Measurements from ENCODE around the gene ESPL1. TPM values are rescaled to one million over a fixed set of nuclear protein-coding genes. Genes with fewer than 3 reads are reported as not detected.

ESPL1 gene
- total and polyA plus RNA-seq, 2 donors (not counting 3 experiments of a cell fraction or from before 2014, with no cell fraction given), result 16.2 to 42.7 TPM

- Histone ChIP-seq H3K79me2 (ENCODE audit: control insufficient read depth, insufficient read depth, low read length) (no peaks in the 10 kb centered on the region), H3K4me2 (ENCODE audit: insufficient read depth, low read length) (no peak overlapping the region), H3K27me3 (ENCODE audit: control insufficient read depth in 2 of 2, insufficient read depth in 2 of 2, low read length in 2 of 2) (peaks cover 16 to 22% of the 10 kb centered on the region in 2 experiments), H3K9me3 (replicated peaks; ENCODE audit: control insufficient read depth, insufficient read depth, low read length) (no peaks in the 10 kb centered on the region), H3K27ac (ENCODE audit: insufficient read depth, low read depth, low read length) (no peak overlapping the region), H2AFZ (ENCODE audit: low read depth, low read length) (no peak overlapping the region), H3K9me1 (replicated peaks; ENCODE audit: control insufficient read depth, extremely low read depth, insufficient read depth, low read length) (no peaks in the 10 kb centered on the region), H3K36me3 (ENCODE audit: control insufficient read depth in 2 of 2, extremely low read depth in 1 of 2, insufficient read depth in 2 of 2, low read length in 2 of 2) (no peaks in the 10 kb centered on the region), H4K20me1 (replicated peaks; ENCODE audit: control insufficient read depth, extremely low read depth, insufficient read depth, low read length) (no peaks in the 10 kb centered on the region), H3K4me1 (ENCODE audit: control insufficient read depth, extremely low read depth, insufficient read depth, low read length) (no peaks in the 10 kb centered on the region), H3K9ac (replicated peaks; ENCODE audit: extremely low read depth, insufficient read depth, low read length) (no peak overlapping the region), H3K4me3 (replicated peaks in 1 of 3; ENCODE audit: insufficient read depth in 1 of 3, low read depth in 1 of 3, low read length in 3 of 3) (no peak overlapping the region)
- BruUV-seq (replicated peaks), result no TSS peak
- ChIA-PET POLR2A (no interaction called here), CTCF (interaction anchor here (1.0 to 1.4 kb wide), 3 partner anchors 11 to 23 kb away, joined by 3 to 8 read pairs (median 4); no protein-coding TSS in a partner anchor)
- DNase-seq (ENCODE audit: low read depth, low spot score) (no peak), FAIRE-seq (no peak)
- intact Hi-C loops (cut with micrococcal nuclease) (no loop called here), dilution Hi-C loops (cut with MboI; ENCODE audit: extremely low pct_ligation_motif_present, low sequenced_read_pairs) (no loop called here)
- TF ChIP-seq POLR2AphosphoS5 (IDR thresholded peaks at IDR 0.05; ENCODE audit: insufficient read depth, low read depth, low read length) (no peak), MAX (IDR thresholded peaks at IDR 0.05; ENCODE audit: insufficient read depth, insufficient read length) (no peak), EZH2 (IDR thresholded peaks at IDR 0.05; ENCODE audit: borderline replicate concordance, low read depth, low read length, severe bottlenecking) (no peak), FOS (IDR thresholded peaks at IDR 0.05; ENCODE audit: borderline replicate concordance, insufficient read depth, low read length) (no peak), POLR2A (IDR thresholded peaks at IDR 0.05; ENCODE audit: low read depth, low read length) (no peak), CTCF (IDR thresholded peaks at IDR 0.05; ENCODE audit: extremely low read depth in 1 of 2, insufficient read depth in 1 of 2, low read depth in 1 of 2, low read length in 2 of 2) (no peak), GATA2 (IDR thresholded peaks at IDR 0.05; ENCODE audit: insufficient read depth, insufficient read length, low read depth, low read length) (no peak), MYC (IDR thresholded peaks at IDR 0.05; ENCODE audit: low read depth, low read length) (no peak), JUN (IDR thresholded peaks at IDR 0.05; ENCODE audit: borderline replicate concordance, insufficient read depth, insufficient read length, low read depth) (no peak)
These were observed 31.5 kb upstream of the ESPL1 start for GRCh38 chr12:53236443-53237111.
